Measurements from ENCODE around the gene SPEM3. TPM values are rescaled to one million over a fixed set of nuclear protein-coding genes. Genes with fewer than 3 reads are reported as not detected.

Gene SPEM3
- total and polyA plus RNA-seq, 4 donors, result not detected

GRCh38 chr17:7425756-7426155, 2.9 kb upstream of the SPEM3 start:
- no peak overlapping the region for H3K9ac ChIP-seq (ENCODE audit: low read depth in 1 of 2, low read length in 2 of 2)
- no peaks in the 10 kb centered on the region for H3K27me3 ChIP-seq (ENCODE audit: control insufficient read depth in 4 of 4, insufficient read depth in 4 of 4, low read length in 3 of 4)
- no peak overlapping the region for H3K27ac ChIP-seq (ENCODE audit: low read depth in 1 of 2, low read length in 2 of 2)
- TF ChIP-seq YY1 (IDR thresholded peaks at IDR 0.05) (no peak), RAD21 (IDR thresholded peaks at IDR 0.05) (no peak), JUND (IDR thresholded peaks at IDR 0.05) (no peak), EGR1 (IDR thresholded peaks at IDR 0.05; ENCODE audit: low read depth in 2 of 2) (no peak)
- TF ChIP-seq, protein P1, sequence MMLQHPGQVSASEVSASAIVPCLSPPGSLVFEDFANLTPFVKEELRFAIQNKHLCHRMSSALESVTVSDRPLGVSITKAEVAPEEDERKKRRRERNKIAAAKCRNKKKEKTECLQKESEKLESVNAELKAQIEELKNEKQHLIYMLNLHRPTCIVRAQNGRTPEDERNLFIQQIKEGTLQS (IDR thresholded peaks at IDR 0.05), result no peak
- DNase-seq (ENCODE audit: low spot score), result no peak
- no peaks in the 10 kb centered on the region for H3K4me1 ChIP-seq (ENCODE audit: control insufficient read depth in 4 of 4, insufficient read depth in 4 of 4, low read length in 3 of 4)
- no peaks in the 10 kb centered on the region for H3K36me3 ChIP-seq (ENCODE audit: control insufficient read depth in 4 of 4, insufficient read depth in 3 of 4, low read depth in 1 of 4, low read length in 3 of 4)
- H3K4me3 ChIP-seq (ENCODE audit: low read depth in 1 of 3, low read length in 3 of 3), result no peak overlapping the region
- H3K9me3 ChIP-seq (ENCODE audit: control insufficient read depth in 4 of 4, low read length in 3 of 4), result no peaks in the 10 kb centered on the region
- WGBS, result 88% methylated on average over 8 of the region's 8 CpGs

DNA sequence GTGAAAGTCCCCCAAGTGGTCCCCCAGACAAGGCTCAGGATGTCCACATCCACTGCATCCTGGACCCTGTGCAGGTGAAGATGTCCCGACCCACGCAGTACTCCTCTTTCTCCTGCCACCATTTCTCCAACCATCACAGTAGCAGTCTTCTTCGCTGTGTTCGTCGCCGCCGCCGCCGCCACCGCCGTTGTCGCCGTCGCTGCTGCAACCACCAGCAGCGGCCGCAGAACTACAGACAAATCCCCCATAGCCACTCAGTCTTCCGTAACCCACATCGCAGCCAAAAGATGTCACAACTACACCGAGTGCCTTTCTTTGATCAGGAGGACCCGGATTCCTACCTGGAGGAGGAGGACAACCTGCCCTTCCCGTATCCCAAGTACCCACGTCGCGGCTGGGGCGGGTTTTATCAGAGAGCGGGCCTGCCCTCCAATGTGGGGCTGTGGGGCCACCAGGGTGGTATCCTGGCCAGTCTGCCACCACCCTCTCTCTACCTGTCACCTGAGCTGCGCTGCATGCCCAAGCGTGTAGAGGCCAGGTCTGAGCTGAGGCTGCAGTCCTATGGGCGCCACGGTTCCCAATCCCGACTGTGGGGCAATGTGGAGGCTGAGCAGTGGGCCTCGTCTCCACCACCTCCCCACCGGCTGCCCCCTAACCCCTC, 2.3 kb upstream of the SPEM3 start:
- no peak for DNase-seq (ENCODE audit: low spot score)
- no peak for TF ChIP-seq HNF4G (IDR thresholded peaks at IDR 0.05)
- no peak for TF ChIP-seq EGR1 (IDR thresholded peaks at IDR 0.05; ENCODE audit: low read depth in 2 of 2)
- no peak for TF ChIP-seq NR2F2 (IDR thresholded peaks at IDR 0.05)
- TF ChIP-seq GABPA (IDR thresholded peaks at IDR 0.05 in 1 of 2, conservative IDR thresholded peaks at IDR 0.05 in 1 of 2), result no peak
- TF ChIP-seq, protein P1 (IDR thresholded peaks at IDR 0.05), result no peak
- TF ChIP-seq TAF1 (conservative IDR thresholded peaks at IDR 0.05), result no peak
- no peak for TF ChIP-seq FOXA1 (IDR thresholded peaks at IDR 0.05)
- TF ChIP-seq YY1 (IDR thresholded peaks at IDR 0.05), result no peak
- TF ChIP-seq RXRA (IDR thresholded peaks at IDR 0.05), result no peak
- no peak for TF ChIP-seq MAX (IDR thresholded peaks at IDR 0.05)
- TF ChIP-seq FOXA2 (IDR thresholded peaks at IDR 0.05), result no peak
- TF ChIP-seq ZBTB33 (IDR thresholded peaks at IDR 0.05), result no peak
- TF ChIP-seq CTCF (IDR thresholded peaks at IDR 0.05; ENCODE audit: low read depth, low read length, missing input control), result no peak
- no peak for TF ChIP-seq RAD21 (IDR thresholded peaks at IDR 0.05)
- Histone ChIP-seq H3K4me3 (ENCODE audit: low read depth in 1 of 3, low read length in 3 of 3) (no peak overlapping the region), H3K27me3 (ENCODE audit: control insufficient read depth in 4 of 4, insufficient read depth in 4 of 4, low read length in 3 of 4) (no peaks in the 10 kb centered on the region), H3K9ac (ENCODE audit: low read depth in 1 of 2, low read length in 2 of 2) (no peak overlapping the region), H3K27ac (ENCODE audit: low read depth in 1 of 2, low read length in 2 of 2) (no peak overlapping the region), H3K9me3 (ENCODE audit: control insufficient read depth in 4 of 4, low read length in 3 of 4) (no peaks in the 10 kb centered on the region), H3K36me3 (ENCODE audit: control insufficient read depth in 4 of 4, insufficient read depth in 3 of 4, low read depth in 1 of 4, low read length in 3 of 4) (no peaks in the 10 kb centered on the region), H3K4me1 (ENCODE audit: control insufficient read depth in 4 of 4, insufficient read depth in 4 of 4, low read length in 3 of 4) (no peaks in the 10 kb centered on the region)
- WGBS, result 96% methylated on average over 33 of the region's 33 CpGs
